Thyroid gland (tissue), 4 donors: Measurements from ENCODE around the gene ANKRD40.

Experiments
- CTCF ChIP-seq, 6 experiments: fragments of 200-600 bp in 3 of 6; fragments of 450-650 bp in 3 of 6; sonication (generic) in 3 of 6; IDR thresholded peaks; one replicate each; pipeline ENCODE4 v1.5.1; 2016 to 2019; ENCODE audit warnings: antibody characterized with exemption in 6 of 6, mild to moderate bottlenecking in 2 of 6, inconsistent platforms in 1 of 6, moderate library complexity in 1 of 6
- POLR2A ChIP-seq, 2 donors: fragments of 450-650 bp; IDR thresholded peaks; one replicate each; pipeline ENCODE4 v1.6.1; 2017; ENCODE audit warnings: antibody characterized with exemption in 2 of 2, mild to moderate bottlenecking in 2 of 2, moderate library complexity in 1 of 2

GRCh38 chr17:50661795-50662391, 45.8 kb downstream of the ANKRD40 start:
- peak in 1 of 2 donors; percentile 53 for TF ChIP-seq POLR2A (IDR thresholded peaks at IDR 0.05)
- TF ChIP-seq CTCF (IDR thresholded peaks at IDR 0.05), result no peak
